Liver (tissue), 9 donors: ENCODE data around the gene MYO5C. TPM values are rescaled to one million over a fixed set of nuclear protein-coding genes. Genes with fewer than 3 reads are reported as not detected.

ENCODE experiments used
- DNase-seq: peaks from one replicate; pipeline ENCODE4 v3.0.0-alpha.2; 2017; ENCODE audit warnings: low spot score
- H3K27ac ChIP-seq, 2 donors: one replicate each; pipeline ENCODE4 v1.7.0; 2013; ENCODE audit warnings: inconsistent platforms in 2 of 2, low read length in 2 of 2, control low read depth in 1 of 2, low read depth in 1 of 2, mild to moderate bottlenecking in 1 of 2
- H3K27me3 ChIP-seq, 4 donors: one replicate each; pipeline versions ENCODE4 v1.6.1 to v1.7.0; 2013; ENCODE audit warnings: low read length in 3 of 4, inconsistent platforms in 1 of 4, mild to moderate bottlenecking in 1 of 4, moderate library complexity in 1 of 4; ENCODE audit not compliant: control insufficient read depth in 4 of 4, insufficient read depth in 4 of 4
- H3K36me3 ChIP-seq, 4 donors: one replicate each; pipeline versions ENCODE4 v1.6.1 to v1.7.0; 2013; ENCODE audit warnings: low read length in 3 of 4, mild to moderate bottlenecking in 3 of 4, low read depth in 1 of 4, moderate library complexity in 1 of 4; ENCODE audit not compliant: control insufficient read depth in 4 of 4, insufficient read depth in 3 of 4
- H3K4me1 ChIP-seq, 4 donors: one replicate each; pipeline versions ENCODE4 v1.6.1 to v1.7.0; 2013; ENCODE audit warnings: low read length in 3 of 4, mild to moderate bottlenecking in 3 of 4, moderate library complexity in 1 of 4; ENCODE audit not compliant: control insufficient read depth in 4 of 4, insufficient read depth in 4 of 4
- H3K4me3 ChIP-seq, 3 donors: one replicate each; pipeline versions ENCODE4 v1.6.1 to v1.7.0; 2013; ENCODE audit warnings: low read length in 3 of 3, control low read depth in 1 of 3, low read depth in 1 of 3, mild to moderate bottlenecking in 1 of 3
- H3K9ac ChIP-seq, 2 donors: one replicate each; pipeline ENCODE4 v1.7.0; 2013; ENCODE audit warnings: low read length in 2 of 2, mild to moderate bottlenecking in 2 of 2, moderate library complexity in 2 of 2, control low read depth in 1 of 2, low read depth in 1 of 2
- H3K9me3 ChIP-seq, 4 donors: one replicate each; pipeline versions ENCODE4 v1.6.1 to v1.7.0; 2013; ENCODE audit warnings: low read length in 3 of 4; ENCODE audit not compliant: control insufficient read depth in 4 of 4
- ATF3 ChIP-seq: IDR thresholded peaks from 2 replicates; pipeline ENCODE4 v1.6.1; 2016; ENCODE audit warnings: antibody characterized with exemption
- EGR1 ChIP-seq, 2 donors: IDR thresholded peaks; 2 replicates each; pipeline ENCODE4 v1.6.1; 2016 to 2018; ENCODE audit warnings: antibody characterized with exemption in 2 of 2, low read depth in 2 of 2
- FOXA1 ChIP-seq: IDR thresholded peaks from 2 replicates; pipeline ENCODE4 v1.6.1; 2016; ENCODE audit warnings: antibody characterized with exemption
- FOXA2 ChIP-seq: IDR thresholded peaks from 2 replicates; pipeline ENCODE4 v1.6.1; 2016; ENCODE audit warnings: antibody characterized with exemption
- HNF4A ChIP-seq, 2 donors: conservative IDR thresholded peaks; 2 replicates each; pipeline ENCODE4 v1.6.1; 2016; ENCODE audit warnings: antibody characterized with exemption in 2 of 2, mild to moderate bottlenecking in 2 of 2
- JUND ChIP-seq, 2 donors: IDR thresholded peaks; 2 replicates each; pipeline ENCODE4 v1.6.1; 2016; ENCODE audit warnings: antibody characterized with exemption in 2 of 2
- NR2F2 ChIP-seq: IDR thresholded peaks from 2 replicates; pipeline ENCODE4 v1.6.1; 2016; ENCODE audit warnings: antibody characterized with exemption
- RXRA ChIP-seq, 2 donors: IDR thresholded peaks; 2 replicates each; pipeline ENCODE4 v1.6.1; 2017 to 2018; ENCODE audit warnings: antibody characterized with exemption in 2 of 2, mild to moderate bottlenecking in 1 of 2
- TAF1 ChIP-seq: conservative IDR thresholded peaks from 2 replicates; pipeline ENCODE4 v1.6.1; 2016; ENCODE audit warnings: antibody characterized with exemption, mild to moderate bottlenecking
- YY1 ChIP-seq: IDR thresholded peaks from 2 replicates; pipeline ENCODE4 v1.6.1; 2016; ENCODE audit warnings: antibody characterized with exemption, mild to moderate bottlenecking
- ZBTB33 ChIP-seq: IDR thresholded peaks from 2 replicates; pipeline ENCODE4 v1.6.1; 2016; ENCODE audit warnings: antibody characterized with exemption
- WGBS: extraction: QIAGEN DNeasy Blood & Tissue Kit; methylation state at CpG from one replicate; pipeline ENCODE4 v1.1.7; 2013; 5-methylcytosine and 5-hydroxymethylcytosine counted together
- polyA plus RNA-seq, 2 donors: library from polyadenylated mRNA; stranded (reverse) in 1 of 2; unstranded in 1 of 2; fragments of 200-250 nt in 1 of 2; fragments of >200 nt in 1 of 2; fragmentation: Nextera tagmentation in 1 of 2; extraction: Ambion mirVana in 1 of 2; gene quantifications; one replicate each; pipeline versions ENCODE4 v1.2.1 to v1.2.3, GENCODE V29; 2013 to 2015
- total RNA-seq, 2 donors: library from RNA; depleted of rRNA; stranded (reverse); fragments of >200 nt; gene quantifications; one replicate each; pipeline ENCODE4 v1.2.3, GENCODE V29; 2014
- TF ChIP-seq, protein P1 (sequence below): fragments of 150-350 bp; IDR thresholded peaks from 2 replicates; pipeline ENCODE4 v1.5.1; 2017; ENCODE audit warnings: improper control_type of control experiment, low read depth, low read length; ENCODE audit not compliant: missing input control
- TF ChIP-seq, protein P2 (sequence below): IDR thresholded peaks from 2 replicates; pipeline ENCODE4 v1.6.1; 2016; ENCODE audit warnings: antibody characterized with exemption
- TF ChIP-seq, protein P3 (sequence below): IDR thresholded peaks from 2 replicates; pipeline ENCODE4 v1.6.1; 2016; ENCODE audit warnings: antibody characterized with exemption, mild to moderate bottlenecking
- donor health status: healthy.
- donor health status: healthy.
- donor health status: healthy.
- donor health status: healthy.
- donor health status: healthy.

Gene MYO5C
- total and polyA plus RNA-seq, 4 donors: 1.9 to 8.6 (median 3.0) TPM

GRCh38 chr15:52218371-52218770 is 77.2 kb downstream of the MYO5C start:
- H3K27me3 ChIP-seq: no peaks in the 10 kb centered on the region
- H3K36me3 ChIP-seq: peaks cover 2 to 20% (median 7%) of the 10 kb centered on the region in 4 donors
- no peak overlapping the region for H3K27ac ChIP-seq
- no peaks in the 10 kb centered on the region for H3K9me3 ChIP-seq
- no peak for DNase-seq
- no peaks in the 10 kb centered on the region for H3K4me1 ChIP-seq
- no peak overlapping the region for H3K4me3 ChIP-seq
- no peak for TF ChIP-seq JUND (IDR thresholded peaks at IDR 0.05)
- TF ChIP-seq ZBTB33: no peak
- no peak for TF ChIP-seq FOXA2
- TF ChIP-seq EGR1 (IDR thresholded peaks at IDR 0.05; ENCODE audit: low read depth in 2 of 2): no peak
- TF ChIP-seq HNF4A (conservative IDR thresholded peaks at IDR 0.05): no peak
- TF ChIP-seq, protein P1, sequence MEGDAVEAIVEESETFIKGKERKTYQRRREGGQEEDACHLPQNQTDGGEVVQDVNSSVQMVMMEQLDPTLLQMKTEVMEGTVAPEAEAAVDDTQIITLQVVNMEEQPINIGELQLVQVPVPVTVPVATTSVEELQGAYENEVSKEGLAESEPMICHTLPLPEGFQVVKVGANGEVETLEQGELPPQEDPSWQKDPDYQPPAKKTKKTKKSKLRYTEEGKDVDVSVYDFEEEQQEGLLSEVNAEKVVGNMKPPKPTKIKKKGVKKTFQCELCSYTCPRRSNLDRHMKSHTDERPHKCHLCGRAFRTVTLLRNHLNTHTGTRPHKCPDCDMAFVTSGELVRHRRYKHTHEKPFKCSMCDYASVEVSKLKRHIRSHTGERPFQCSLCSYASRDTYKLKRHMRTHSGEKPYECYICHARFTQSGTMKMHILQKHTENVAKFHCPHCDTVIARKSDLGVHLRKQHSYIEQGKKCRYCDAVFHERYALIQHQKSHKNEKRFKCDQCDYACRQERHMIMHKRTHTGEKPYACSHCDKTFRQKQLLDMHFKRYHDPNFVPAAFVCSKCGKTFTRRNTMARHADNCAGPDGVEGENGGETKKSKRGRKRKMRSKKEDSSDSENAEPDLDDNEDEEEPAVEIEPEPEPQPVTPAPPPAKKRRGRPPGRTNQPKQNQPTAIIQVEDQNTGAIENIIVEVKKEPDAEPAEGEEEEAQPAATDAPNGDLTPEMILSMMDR: no peak
- TF ChIP-seq, protein P2, sequence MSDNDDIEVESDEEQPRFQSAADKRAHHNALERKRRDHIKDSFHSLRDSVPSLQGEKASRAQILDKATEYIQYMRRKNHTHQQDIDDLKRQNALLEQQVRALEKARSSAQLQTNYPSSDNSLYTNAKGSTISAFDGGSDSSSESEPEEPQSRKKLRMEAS: no peak
- TF ChIP-seq TAF1: no peak
- TF ChIP-seq ATF3: no peak
- TF ChIP-seq YY1: no peak
- TF ChIP-seq, protein P3, sequence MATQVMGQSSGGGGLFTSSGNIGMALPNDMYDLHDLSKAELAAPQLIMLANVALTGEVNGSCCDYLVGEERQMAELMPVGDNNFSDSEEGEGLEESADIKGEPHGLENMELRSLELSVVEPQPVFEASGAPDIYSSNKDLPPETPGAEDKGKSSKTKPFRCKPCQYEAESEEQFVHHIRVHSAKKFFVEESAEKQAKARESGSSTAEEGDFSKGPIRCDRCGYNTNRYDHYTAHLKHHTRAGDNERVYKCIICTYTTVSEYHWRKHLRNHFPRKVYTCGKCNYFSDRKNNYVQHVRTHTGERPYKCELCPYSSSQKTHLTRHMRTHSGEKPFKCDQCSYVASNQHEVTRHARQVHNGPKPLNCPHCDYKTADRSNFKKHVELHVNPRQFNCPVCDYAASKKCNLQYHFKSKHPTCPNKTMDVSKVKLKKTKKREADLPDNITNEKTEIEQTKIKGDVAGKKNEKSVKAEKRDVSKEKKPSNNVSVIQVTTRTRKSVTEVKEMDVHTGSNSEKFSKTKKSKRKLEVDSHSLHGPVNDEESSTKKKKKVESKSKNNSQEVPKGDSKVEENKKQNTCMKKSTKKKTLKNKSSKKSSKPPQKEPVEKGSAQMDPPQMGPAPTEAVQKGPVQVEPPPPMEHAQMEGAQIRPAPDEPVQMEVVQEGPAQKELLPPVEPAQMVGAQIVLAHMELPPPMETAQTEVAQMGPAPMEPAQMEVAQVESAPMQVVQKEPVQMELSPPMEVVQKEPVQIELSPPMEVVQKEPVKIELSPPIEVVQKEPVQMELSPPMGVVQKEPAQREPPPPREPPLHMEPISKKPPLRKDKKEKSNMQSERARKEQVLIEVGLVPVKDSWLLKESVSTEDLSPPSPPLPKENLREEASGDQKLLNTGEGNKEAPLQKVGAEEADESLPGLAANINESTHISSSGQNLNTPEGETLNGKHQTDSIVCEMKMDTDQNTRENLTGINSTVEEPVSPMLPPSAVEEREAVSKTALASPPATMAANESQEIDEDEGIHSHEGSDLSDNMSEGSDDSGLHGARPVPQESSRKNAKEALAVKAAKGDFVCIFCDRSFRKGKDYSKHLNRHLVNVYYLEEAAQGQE: no peak
- no peak for TF ChIP-seq FOXA1
- no peak overlapping the region for H3K9ac ChIP-seq
- 79% methylated on average over 3 of the region's 3 CpGs for WGBS

DNA sequence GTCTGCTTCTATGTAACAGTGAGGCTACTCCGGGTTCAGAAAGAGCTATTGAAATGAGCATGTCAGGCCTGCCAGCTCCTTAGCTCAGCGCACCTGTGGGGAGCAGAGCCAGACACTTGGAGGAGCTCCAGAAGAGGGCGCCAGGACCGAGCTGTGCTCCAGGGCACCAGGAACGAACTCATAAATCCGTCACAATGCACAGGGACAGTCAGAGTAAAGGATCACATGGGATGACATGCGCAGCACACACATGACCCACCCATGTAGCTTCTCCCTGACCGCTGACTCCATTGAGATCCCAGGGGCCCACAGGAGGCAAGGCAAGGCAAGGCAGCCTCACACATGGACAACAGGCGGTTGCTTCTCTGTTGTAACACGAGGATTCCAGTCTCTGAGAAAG is 78.4 kb downstream of the MYO5C start:
- Histone ChIP-seq H3K4me3 (no peak overlapping the region), H3K27me3 (no peaks in the 10 kb centered on the region), H3K9me3 (no peaks in the 10 kb centered on the region), H3K9ac (no peak overlapping the region), H3K4me1 (no peaks in the 10 kb centered on the region), H3K36me3 (peaks cover 1 to 22% (median 7%) of the 10 kb centered on the region in 4 donors), H3K27ac (no peak overlapping the region)
- WGBS: 90% methylated on average over 10 of the region's 10 CpGs
- no peak for DNase-seq
- TF ChIP-seq NR2F2 (no peak), RXRA (IDR thresholded peaks at IDR 0.05) (no peak), JUND (IDR thresholded peaks at IDR 0.05) (no peak), TAF1 (no peak), YY1 (no peak)
- TF ChIP-seq, protein P1: no peak
